AG09319 (cell line): ENCODE results near the gene DAZ2.
"Not testable (repeated sequence)": the region's sequence is repeated elsewhere in the genome, so short reads cannot be mapped to it uniquely, and the experiment has no call there.

ENCODE experiments used
- DNase-seq: peaks from one replicate; pipeline ENCODE4 v3.0.0-alpha.2; 2010; ENCODE audit warnings: low read depth; ENCODE audit errors: extremely low read depth

Gene DAZ2, protein sequence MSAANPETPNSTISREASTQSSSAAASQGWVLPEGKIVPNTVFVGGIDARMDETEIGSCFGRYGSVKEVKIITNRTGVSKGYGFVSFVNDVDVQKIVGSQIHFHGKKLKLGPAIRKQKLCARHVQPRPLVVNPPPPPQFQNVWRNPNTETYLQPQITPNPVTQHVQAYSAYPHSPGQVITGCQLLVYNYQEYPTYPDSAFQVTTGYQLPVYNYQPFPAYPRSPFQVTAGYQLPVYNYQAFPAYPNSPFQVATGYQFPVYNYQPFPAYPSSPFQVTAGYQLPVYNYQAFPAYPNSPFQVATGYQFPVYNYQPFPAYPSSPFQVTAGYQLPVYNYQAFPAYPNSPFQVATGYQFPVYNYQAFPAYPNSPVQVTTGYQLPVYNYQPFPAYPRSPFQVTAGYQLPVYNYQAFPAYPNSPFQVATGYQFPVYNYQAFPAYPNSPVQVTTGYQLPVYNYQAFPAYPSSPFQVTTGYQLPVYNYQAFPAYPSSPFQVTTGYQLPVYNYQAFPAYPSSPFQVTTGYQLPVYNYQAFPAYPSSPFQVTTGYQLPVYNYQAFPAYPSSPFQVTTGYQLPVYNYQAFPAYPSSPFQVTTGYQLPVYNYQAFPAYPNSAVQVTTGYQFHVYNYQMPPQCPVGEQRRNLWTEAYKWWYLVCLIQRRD

DNA sequence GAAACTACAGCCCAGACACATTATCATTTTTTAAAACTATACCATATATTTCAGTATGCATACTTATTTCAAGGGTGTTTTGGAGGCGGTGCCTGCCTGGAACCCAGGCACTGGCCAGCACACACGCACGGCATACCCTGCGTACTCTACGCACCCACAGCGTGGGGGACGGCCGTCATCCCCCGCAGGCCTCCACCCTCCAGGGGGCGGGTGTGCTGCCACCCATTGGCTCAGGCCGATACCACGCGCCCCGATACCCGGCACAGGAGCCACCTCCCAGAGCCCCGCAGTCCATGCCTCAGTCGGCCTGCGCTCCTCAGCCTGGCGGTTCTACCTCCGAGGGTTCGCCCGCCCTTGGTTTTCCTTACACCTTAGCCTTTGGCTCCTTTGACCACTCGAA is at the start of gene DAZ2:
Gene DAZ2 (plus strand): TSS at position 301 of the 400 bp plus-strand sequence. CDS start 208 bp downstream, outside the sequence.
- not testable (repeated sequence) for DNase-seq

DNA sequence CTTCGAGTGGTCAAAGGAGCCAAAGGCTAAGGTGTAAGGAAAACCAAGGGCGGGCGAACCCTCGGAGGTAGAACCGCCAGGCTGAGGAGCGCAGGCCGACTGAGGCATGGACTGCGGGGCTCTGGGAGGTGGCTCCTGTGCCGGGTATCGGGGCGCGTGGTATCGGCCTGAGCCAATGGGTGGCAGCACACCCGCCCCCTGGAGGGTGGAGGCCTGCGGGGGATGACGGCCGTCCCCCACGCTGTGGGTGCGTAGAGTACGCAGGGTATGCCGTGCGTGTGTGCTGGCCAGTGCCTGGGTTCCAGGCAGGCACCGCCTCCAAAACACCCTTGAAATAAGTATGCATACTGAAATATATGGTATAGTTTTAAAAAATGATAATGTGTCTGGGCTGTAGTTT is 20.4 kb upstream of the DAZ2 start, which contains the start of gene DAZ1:
Gene DAZ1 (minus strand): TSS at position 101 of the 400 bp plus-strand sequence. CDS start 208 bp downstream, outside the sequence.
- DNase-seq = not testable (repeated sequence)

DNA sequence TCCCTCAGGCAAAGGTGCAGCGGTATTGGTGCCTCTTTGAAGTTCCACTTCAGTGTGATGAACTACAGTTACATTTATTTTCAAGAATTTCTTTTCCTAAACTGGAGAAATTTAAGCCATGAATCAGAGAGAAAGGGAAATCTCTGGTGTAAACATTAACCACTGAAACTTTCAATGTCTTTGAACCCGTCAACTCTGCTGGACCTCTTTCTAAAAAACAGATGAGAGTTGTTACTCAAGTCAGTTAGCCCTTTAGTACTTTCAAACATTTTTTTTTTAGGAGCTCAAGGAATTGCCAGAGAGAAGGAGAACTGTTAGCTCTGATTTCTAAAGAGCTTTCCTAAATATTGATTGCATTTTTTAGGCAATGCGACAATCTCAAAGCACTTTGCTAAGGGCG is 11.9 kb upstream of the DAZ2 start:
- DNase-seq = not testable (repeated sequence)

DNA sequence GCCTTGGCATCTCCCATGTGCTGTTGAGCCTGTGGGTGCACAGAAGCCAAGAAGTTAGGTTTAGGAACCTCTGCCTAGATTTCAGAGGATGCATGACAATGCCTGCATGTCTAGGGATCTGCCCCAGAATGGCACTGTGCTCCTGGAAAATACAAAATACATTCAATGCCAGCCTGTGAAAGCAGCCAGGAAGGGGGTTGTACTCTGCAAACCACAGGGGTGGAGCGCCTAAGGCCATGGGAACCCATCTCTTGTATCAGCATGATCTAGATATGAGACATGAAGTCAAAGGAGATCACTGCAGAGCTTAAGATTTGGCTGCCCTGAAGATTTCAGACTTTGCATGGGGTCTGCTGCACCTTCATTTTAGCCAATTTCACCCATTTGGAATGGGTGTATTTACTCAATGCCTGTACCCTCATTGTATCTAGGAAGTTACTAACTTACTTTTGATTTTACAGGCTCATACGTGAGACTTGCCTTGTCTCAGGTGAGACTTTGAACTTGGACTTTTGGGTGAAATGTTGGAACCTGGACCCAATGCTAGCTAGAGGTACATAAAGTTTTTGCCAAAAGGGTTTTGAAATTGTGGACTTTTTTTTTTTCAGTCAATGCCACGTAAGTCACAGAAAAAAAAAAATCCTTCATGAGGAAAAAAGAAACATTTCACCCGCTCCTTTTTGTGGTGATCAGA is 9.4 kb upstream of the DAZ2 start:
- not testable (repeated sequence) for DNase-seq

DNA sequence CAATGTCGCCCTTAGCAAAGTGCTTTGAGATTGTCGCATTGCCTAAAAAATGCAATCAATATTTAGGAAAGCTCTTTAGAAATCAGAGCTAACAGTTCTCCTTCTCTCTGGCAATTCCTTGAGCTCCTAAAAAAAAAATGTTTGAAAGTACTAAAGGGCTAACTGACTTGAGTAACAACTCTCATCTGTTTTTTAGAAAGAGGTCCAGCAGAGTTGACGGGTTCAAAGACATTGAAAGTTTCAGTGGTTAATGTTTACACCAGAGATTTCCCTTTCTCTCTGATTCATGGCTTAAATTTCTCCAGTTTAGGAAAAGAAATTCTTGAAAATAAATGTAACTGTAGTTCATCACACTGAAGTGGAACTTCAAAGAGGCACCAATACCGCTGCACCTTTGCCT is 8.7 kb upstream of the DAZ2 start:
- not testable (repeated sequence) for DNase-seq
